WTC11 (cell line): Measurements from ENCODE around the gene RUSF1. TPM values are rescaled to one million over a fixed set of nuclear protein-coding genes. Genes with fewer than 3 reads are reported as not detected.
A peak's percentile ranks its signal among the peaks of the same experiment; 100 is the strongest.

ENCODE experiments used
- ATAC-seq: fragments of 200-7000 bp; cut with Tn5 transposase; 2 replicates; pipeline ENCODE4 v1.10.0; 2021; ENCODE audit warnings: mild to moderate bottlenecking, moderate library complexity
- CTCF ChIA-PET: fragments of 300-600 bp; sonication (Branson Sonifier 250); formaldehyde crosslinking; loops from one replicate; lab custom pipeline; 2021; ENCODE audit warnings: antibody characterized with exemption; lab: Charles Lee
- POLR2A ChIA-PET: fragments of 350-600 bp; sonication (Branson Sonifier 250); formaldehyde crosslinking; loops from one replicate; lab custom pipeline; 2021; ENCODE audit warnings: antibody characterized with exemption; lab: Charles Lee
- DNase-seq: peaks from one replicate; pipeline ENCODE4 v3.0.0; 2021; ENCODE audit warnings: low spot score
- H3K27ac Mint-ChIP-seq: 2 replicates; pipeline ENCODE4 v1.8.0; 2021; ENCODE audit warnings: mixed read lengths
- H3K27me3 Mint-ChIP-seq: 2 replicates; pipeline ENCODE4 v1.8.0; 2021; ENCODE audit warnings: low read depth, mild to moderate bottlenecking, moderate library complexity, mixed read lengths
- H3K36me3 Mint-ChIP-seq: 2 replicates; pipeline ENCODE4 v1.8.0; 2021; ENCODE audit warnings: mixed read lengths
- H3K4me1 Mint-ChIP-seq: 2 replicates; pipeline ENCODE4 v1.8.0; 2022; ENCODE audit warnings: mixed read lengths
- H3K4me3 Mint-ChIP-seq: 2 replicates; pipeline ENCODE4 v1.8.0; 2021; ENCODE audit warnings: mild to moderate bottlenecking, moderate library complexity, mixed read lengths
- H3K9me3 Mint-ChIP-seq: 2 replicates; pipeline ENCODE4 v1.8.0; 2021; ENCODE audit warnings: mixed read lengths
- ATF2 ChIP-seq: sonication (generic); formaldehyde crosslinking; IDR thresholded peaks from 2 replicates; pipeline ENCODE4 v1.8.1; 2022; ENCODE audit warnings: low read depth, missing genetic modification reagents, borderline replicate concordance
- ATF3 ChIP-seq: sonication (generic); formaldehyde crosslinking; conservative IDR thresholded peaks from 2 replicates; pipeline ENCODE4 v1.8.1; 2022; ENCODE audit warnings: mild to moderate bottlenecking, missing genetic modification reagents
- CREB1 ChIP-seq: sonication (generic); formaldehyde crosslinking; IDR thresholded peaks from 2 replicates; pipeline ENCODE4 v1.8.0; 2023; ENCODE audit warnings: mild to moderate bottlenecking, missing genetic modification reagents
- CTCF ChIP-seq: fragments of 200-600 bp; IDR thresholded peaks from 2 replicates; pipeline ENCODE4 v1.8.0; 2022; ENCODE audit warnings: antibody characterized with exemption
- E2F5 ChIP-seq: sonication (generic); formaldehyde crosslinking; IDR thresholded peaks from 2 replicates; pipeline ENCODE4 v1.8.1; 2022; ENCODE audit warnings: mild to moderate bottlenecking, moderate library complexity, missing genetic modification reagents
- EMX1 ChIP-seq: fragments of 250-450 bp; sonication (Bioruptor Pico); IDR thresholded peaks from 2 replicates; pipeline ENCODE4 v1.8.0; 2021; ENCODE audit warnings: mild to moderate bottlenecking
- FOXK1 ChIP-seq: sonication (generic); formaldehyde crosslinking; IDR thresholded peaks from 2 replicates; pipeline ENCODE4 v1.8.0; 2022; ENCODE audit warnings: mild to moderate bottlenecking, moderate library complexity, missing genetic modification reagents
- JUN ChIP-seq: sonication (generic); formaldehyde crosslinking; IDR thresholded peaks from 2 replicates; pipeline ENCODE4 v1.8.0; 2023; ENCODE audit warnings: mild to moderate bottlenecking, missing genetic modification reagents
- NFYB ChIP-seq: sonication (generic); formaldehyde crosslinking; conservative IDR thresholded peaks from 2 replicates; pipeline ENCODE4 v1.8.0; 2022; ENCODE audit warnings: low read depth, missing genetic modification reagents
- NR3C1 ChIP-seq: sonication (generic); formaldehyde crosslinking; conservative IDR thresholded peaks from 2 replicates; pipeline ENCODE4 v1.8.1; 2023; ENCODE audit warnings: low read depth, mild to moderate bottlenecking, missing genetic modification reagents
- PRDM15 ChIP-seq: sonication (generic); formaldehyde crosslinking; IDR thresholded peaks from 2 replicates; pipeline ENCODE4 v1.8.0; 2022; ENCODE audit warnings: missing genetic modification reagents
- PRRX2 ChIP-seq: fragments of 250-450 bp; sonication (Bioruptor Pico); IDR thresholded peaks from 2 replicates; pipeline ENCODE4 v1.8.0; 2021; ENCODE audit warnings: mild to moderate bottlenecking
- RELA ChIP-seq: sonication (generic); formaldehyde crosslinking; IDR thresholded peaks from 2 replicates; pipeline ENCODE4 v1.8.1; 2022; ENCODE audit warnings: missing genetic modification reagents, mild to moderate bottlenecking, borderline replicate concordance
- SMAD3 ChIP-seq: sonication (generic); formaldehyde crosslinking; IDR thresholded peaks from 2 replicates; pipeline ENCODE4 v1.8.0; 2022; ENCODE audit warnings: missing genetic modification reagents, mild to moderate bottlenecking, borderline replicate concordance
- SP1 ChIP-seq: sonication (generic); formaldehyde crosslinking; conservative IDR thresholded peaks from 2 replicates; pipeline ENCODE4 v1.8.1; 2022; ENCODE audit warnings: missing genetic modification reagents
- TEAD4 ChIP-seq: sonication (generic); formaldehyde crosslinking; IDR thresholded peaks from 2 replicates; pipeline ENCODE4 v1.8.0; 2022; ENCODE audit warnings: mild to moderate bottlenecking, missing genetic modification reagents
- USF1 ChIP-seq: sonication (generic); formaldehyde crosslinking; IDR thresholded peaks from 2 replicates; pipeline ENCODE4 v1.8.0; 2022; ENCODE audit warnings: mild to moderate bottlenecking, missing genetic modification reagents
- ZNF416 ChIP-seq: fragments of 250-450 bp; sonication (Bioruptor Pico); IDR thresholded peaks from 2 replicates; pipeline ENCODE4 v1.9.0; 2021; ENCODE audit warnings: mild to moderate bottlenecking, inconsistent platforms
- ZNF423 ChIP-seq: fragments of 250-450 bp; sonication (Bioruptor Pico); IDR thresholded peaks from 2 replicates; pipeline ENCODE4 v2.1.2; 2022; ENCODE audit warnings: mild to moderate bottlenecking, moderate library complexity
- ZNF425 ChIP-seq: fragments of 250-450 bp; sonication (Bioruptor Pico); conservative IDR thresholded peaks from 2 replicates; pipeline ENCODE4 v1.9.0; 2021; ENCODE audit warnings: mild to moderate bottlenecking
- total RNA-seq: library from RNA; stranded (reverse); gene quantifications from 3 replicates; pipeline ENCODE4 v1.2.3, GENCODE V29; 2021

The RUSF1 gene
- total RNA-seq, 1 experiment from 2014 or later: 35.9 TPM

- H3K27ac Mint-ChIP-seq: no peak overlapping the region
- no peak for TF ChIP-seq CREB1 (CRISPR knock-in tag)
- TF ChIP-seq E2F5 (CRISPR knock-in tag): no peak
- no peak for TF ChIP-seq FOXK1 (CRISPR knock-in tag)
- no peak for TF ChIP-seq NFYB (CRISPR knock-in tag)
- no peak for TF ChIP-seq ATF2
- no peak for TF ChIP-seq ATF3 (CRISPR knock-in tag)
- no peak for TF ChIP-seq PRDM15
- TF ChIP-seq SMAD3 (CRISPR knock-in tag): no peak
- TF ChIP-seq USF1 (CRISPR knock-in tag): no peak
- TF ChIP-seq PRRX2 (CRISPR knock-in tag): no peak
- DNase-seq (no peak), ATAC-seq (no peak)
- peaks cover 5% of the 10 kb centered on the region; the same call in 1 of the 2 replicates for H3K27me3 Mint-ChIP-seq
- ChIA-PET CTCF (interaction anchor here (2.5 to 2.7 kb wide), 2 partner anchors 41 to 70 kb away, joined by 11 to 16 read pairs; no protein-coding TSS in a partner anchor), POLR2A (no interaction called here)
- no peaks in the 10 kb centered on the region for H3K9me3 Mint-ChIP-seq
- H3K4me1 Mint-ChIP-seq: peaks cover 26% of the 10 kb centered on the region
- H3K4me3 Mint-ChIP-seq: peak overlapping the region; percentile 81
- no peaks in the 10 kb centered on the region for H3K36me3 Mint-ChIP-seq
Observed at GRCh38 chr16:31530405-31530804, 22.2 kb upstream of the RUSF1 start.

- DNase-seq (peak; percentile 26), ATAC-seq (no peak)
- Mint-ChIP-seq H3K4me1 (peaks cover 26% of the 10 kb centered on the region), H3K27me3 (peaks cover 6% of the 10 kb centered on the region), H3K36me3 (no peaks in the 10 kb centered on the region), H3K27ac (no peak overlapping the region), H3K9me3 (no peaks in the 10 kb centered on the region), H3K4me3 (peak overlapping the region; percentile 81)
- ChIA-PET POLR2A (interaction anchor here (0.9 to 1.5 kb wide), 2 partner anchors 22 to 41 kb away, joined by 5 read pairs; partner anchors contain the start of gene RUSF1), CTCF (interaction anchor here (0.7 to 2.7 kb wide), 8 partner anchors 8 to 147 kb away, joined by 3 to 16 read pairs (median 7); partner anchors contain the start of gene RUSF1)
- TF ChIP-seq EMX1 (CRISPR knock-in tag): no peak
- TF ChIP-seq RELA: no peak
- TF ChIP-seq NFYB (CRISPR knock-in tag): no peak
- no peak for TF ChIP-seq JUN (CRISPR knock-in tag)
- no peak for TF ChIP-seq SP1 (CRISPR knock-in tag)
- no peak for TF ChIP-seq ZNF425
- no peak for TF ChIP-seq ZNF416 (CRISPR knock-in tag)
- TF ChIP-seq NR3C1: no peak
- no peak for TF ChIP-seq CTCF
- TF ChIP-seq PRRX2 (CRISPR knock-in tag): no peak
- no peak for TF ChIP-seq E2F5 (CRISPR knock-in tag)
- TF ChIP-seq TEAD4 (CRISPR knock-in tag): no peak
- TF ChIP-seq ZNF423 (CRISPR knock-in tag): no peak
Observed at GRCh38 chr16:31529937-31530312, 21.7 kb upstream of the RUSF1 start.
